Stimulated activated CD4-positive, alpha-beta T cell treated with anti-CD3 and anti-CD28 coated beads, Interleukin-12 subunit alpha, Interleukin-12 subunit beta, amount 100 ng/mL, for 24 hours (primary cell): ENCODE data around the gene PGAP6.

ENCODE experiments used
- DNase-seq, 2 experiments: peaks; one replicate each; pipeline ENCODE4 v3.0.0-alpha.2; 2020; ENCODE audit warnings: low read depth in 2 of 2

PGAP6 gene

GRCh38 chr16:330741-331140 is 51.0 kb downstream of the PGAP6 start:
- DNase-seq = no peak

- no peak for DNase-seq
Observed at GRCh38 chr16:325375-326145, 56.2 kb downstream of the PGAP6 start.

- DNase-seq = peak; percentile 16 to 36
Observed at GRCh38 chr16:324451-325334, 57.1 kb downstream of the PGAP6 start.

GRCh38 chr16:324201-324450 is 57.7 kb downstream of the PGAP6 start:
- DNase-seq = no peak

- DNase-seq = no peak
Observed at GRCh38 chr16:322476-323143, 59.2 kb downstream of the PGAP6 start.

- no peak for DNase-seq
Observed at GRCh38 chr16:321532-321931, 60.2 kb downstream of the PGAP6 start.
